ENCODE measurements around the gene YPEL1.

YPEL1 gene

GRCh38 chr22:21761086-21761485 is 25.5 kb upstream of the YPEL1 start:
- ChIA-PET CTCF (no interaction called here), POLR2A (ENCODE audit: low non-redundant PET) (no interaction called here)
- DNase-seq (ENCODE audit: low spot score) = no peak
- TF ChIP-seq CTCF (conservative IDR thresholded peaks at IDR 0.05; ENCODE audit: low read depth) = no peak
- H3K27ac ChIP-seq = no peak overlapping the region

GRCh38 chr22:21760640-21761039 is 25.0 kb upstream of the YPEL1 start:
- no peak for TF ChIP-seq CTCF (conservative IDR thresholded peaks at IDR 0.05; ENCODE audit: low read depth)
- H3K27ac ChIP-seq = no peak overlapping the region
- POLR2A ChIA-PET (ENCODE audit: low non-redundant PET) = no interaction called here
- DNase-seq (ENCODE audit: low spot score) = no peak
- CTCF ChIA-PET = interaction anchor here (0.6 kb wide), 1 partner anchor 18 kb away, joined by 5 read pairs; no protein-coding TSS in a partner anchor

GRCh38 chr22:21759646-21760376 is 24.2 kb upstream of the YPEL1 start:
- ChIA-PET POLR2A (ENCODE audit: low non-redundant PET) (no interaction called here), CTCF (interaction anchor here (0.6 kb wide), 1 partner anchor 17 kb away, joined by 5 read pairs; no protein-coding TSS in a partner anchor)
- DNase-seq (ENCODE audit: low spot score) = no peak
- no peak for TF ChIP-seq CTCF (conservative IDR thresholded peaks at IDR 0.05; ENCODE audit: low read depth)
- no peak overlapping the region for H3K27ac ChIP-seq

GRCh38 chr22:21759093-21759492 is 23.5 kb upstream of the YPEL1 start:
- ChIA-PET CTCF (no interaction called here), POLR2A (ENCODE audit: low non-redundant PET) (no interaction called here)
- TF ChIP-seq CTCF (conservative IDR thresholded peaks at IDR 0.05; ENCODE audit: low read depth) = no peak
- H3K27ac ChIP-seq = no peak overlapping the region
- DNase-seq (ENCODE audit: low spot score) = no peak

GRCh38 chr22:21758091-21758864 is 22.7 kb upstream of the YPEL1 start:
- CTCF ChIA-PET = interaction anchor here (0.6 kb wide), 1 partner anchor 320 kb away, joined by 3 read pairs; no protein-coding TSS in a partner anchor
- DNase-seq (ENCODE audit: low spot score) = no peak
- H3K27ac ChIP-seq = no peak overlapping the region
- TF ChIP-seq CTCF (conservative IDR thresholded peaks at IDR 0.05; ENCODE audit: low read depth) = no peak
- POLR2A ChIA-PET (ENCODE audit: low non-redundant PET) = no interaction called here

GRCh38 chr22:21755851-21756284 is 20.3 kb upstream of the YPEL1 start:
- ChIA-PET POLR2A (ENCODE audit: low non-redundant PET) (no interaction called here), CTCF (no interaction called here)
- H3K27ac ChIP-seq = no peak overlapping the region
- no peak for TF ChIP-seq CTCF (conservative IDR thresholded peaks at IDR 0.05; ENCODE audit: low read depth)
- DNase-seq (ENCODE audit: low spot score) = peak; percentile 41
